Transverse colon (tissue), 3 donors: ENCODE results near the gene TMEM220.

ENCODE experiments used
- POLR2A ChIP-seq: fragments of 450-650 bp; IDR thresholded peaks from one replicate; pipeline ENCODE4 v1.6.1; 2016; ENCODE audit warnings: antibody characterized with exemption, mild to moderate bottlenecking, moderate library complexity
- TF ChIP-seq, protein P1 (sequence below), 5 experiments: fragments of 200-600 bp in 3 of 5; fragments of 450-650 bp in 2 of 5; sonication (generic) in 3 of 5; IDR thresholded peaks; 1 replicate in 2 of 5; 2 replicates in 3 of 5; pipeline ENCODE4 v1.5.1; 2016 to 2017; ENCODE audit warnings: antibody characterized with exemption in 5 of 5, inconsistent platforms in 3 of 5, mild to moderate bottlenecking in 2 of 5, moderate library complexity in 1 of 5

GRCh38 chr17:10683853-10684252 is 46.0 kb downstream of the TMEM220 start:
- no peak for TF ChIP-seq POLR2A
- TF ChIP-seq, protein P1, sequence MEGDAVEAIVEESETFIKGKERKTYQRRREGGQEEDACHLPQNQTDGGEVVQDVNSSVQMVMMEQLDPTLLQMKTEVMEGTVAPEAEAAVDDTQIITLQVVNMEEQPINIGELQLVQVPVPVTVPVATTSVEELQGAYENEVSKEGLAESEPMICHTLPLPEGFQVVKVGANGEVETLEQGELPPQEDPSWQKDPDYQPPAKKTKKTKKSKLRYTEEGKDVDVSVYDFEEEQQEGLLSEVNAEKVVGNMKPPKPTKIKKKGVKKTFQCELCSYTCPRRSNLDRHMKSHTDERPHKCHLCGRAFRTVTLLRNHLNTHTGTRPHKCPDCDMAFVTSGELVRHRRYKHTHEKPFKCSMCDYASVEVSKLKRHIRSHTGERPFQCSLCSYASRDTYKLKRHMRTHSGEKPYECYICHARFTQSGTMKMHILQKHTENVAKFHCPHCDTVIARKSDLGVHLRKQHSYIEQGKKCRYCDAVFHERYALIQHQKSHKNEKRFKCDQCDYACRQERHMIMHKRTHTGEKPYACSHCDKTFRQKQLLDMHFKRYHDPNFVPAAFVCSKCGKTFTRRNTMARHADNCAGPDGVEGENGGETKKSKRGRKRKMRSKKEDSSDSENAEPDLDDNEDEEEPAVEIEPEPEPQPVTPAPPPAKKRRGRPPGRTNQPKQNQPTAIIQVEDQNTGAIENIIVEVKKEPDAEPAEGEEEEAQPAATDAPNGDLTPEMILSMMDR (IDR thresholded peaks at IDR 0.05) = peak in 4 of 5 experiments; percentile 20 to 40 (median 31)
